Small intestine (tissue), 16 donors: ENCODE results near the gene OR4C6. TPM values are rescaled to one million over a fixed set of nuclear protein-coding genes. Genes with fewer than 3 reads are reported as not detected.

ENCODE experiments used
- DNase-seq, 2 donors: peaks; one replicate each; pipeline versions ENCODE4 v3.0.0 to v3.0.0-alpha.2; 2013
- FAIRE-seq: peaks from 2 replicates; lab custom pipeline; 2012; peaks lifted over from hg19 to GRCh38; lab: Jason Lieb, UNC
- H3K27ac ChIP-seq, 3 donors: one replicate each; pipeline ENCODE4 v1.5.1; 2013; ENCODE audit warnings: low read length in 2 of 3, mild to moderate bottlenecking in 2 of 3, control low read depth in 1 of 3, inconsistent platforms in 1 of 3, low read depth in 1 of 3, moderate library complexity in 1 of 3
- H3K27me3 ChIP-seq, 3 donors: one replicate each; pipeline ENCODE4 v1.6.1; 2013; ENCODE audit warnings: low read length in 3 of 3, inconsistent platforms in 1 of 3; ENCODE audit not compliant: control insufficient read depth in 3 of 3, insufficient read depth in 3 of 3
- H3K36me3 ChIP-seq, 3 donors: one replicate each; pipeline ENCODE4 v1.6.1; 2013; ENCODE audit warnings: low read length in 3 of 3, inconsistent platforms in 1 of 3, low read depth in 1 of 3, mild to moderate bottlenecking in 1 of 3, moderate library complexity in 1 of 3; ENCODE audit not compliant: control insufficient read depth in 3 of 3, insufficient read depth in 2 of 3
- H3K4me1 ChIP-seq, 3 donors: one replicate each; pipeline ENCODE4 v1.6.1; 2013; ENCODE audit warnings: low read length in 2 of 3, inconsistent platforms in 1 of 3, low read depth in 1 of 3, mild to moderate bottlenecking in 1 of 3, moderate library complexity in 1 of 3; ENCODE audit not compliant: control insufficient read depth in 3 of 3, insufficient read depth in 2 of 3
- H3K4me3 ChIP-seq, 3 donors: one replicate each; pipeline ENCODE4 v1.5.1; 2013; ENCODE audit warnings: low read length in 3 of 3, control low read depth in 1 of 3, inconsistent platforms in 1 of 3, low read depth in 1 of 3, mild to moderate bottlenecking in 1 of 3, moderate library complexity in 1 of 3
- H3K9me3 ChIP-seq, 2 donors: one replicate each; pipeline ENCODE4 v1.6.1; 2013; ENCODE audit warnings: low read depth in 1 of 2, low read length in 1 of 2; ENCODE audit not compliant: control insufficient read depth in 2 of 2, insufficient read depth in 1 of 2
- WGBS, 3 donors: extraction: QIAGEN DNeasy Blood & Tissue Kit; methylation state at CpG; one replicate each; pipeline ENCODE4 v1.1.7; 2013; 5-methylcytosine and 5-hydroxymethylcytosine counted together
- long read RNA-seq, 10 donors: transcript quantifications; one replicate each; lab custom pipeline, GENCODE V29; 2026
- polyA plus RNA-seq, 4 donors: library from polyadenylated mRNA; stranded (reverse) in 3 of 4; unstranded in 1 of 4; fragments of 200-250 nt in 3 of 4; fragments of 120-200 nt in 1 of 4; gene quantifications; one replicate each; pipeline versions ENCODE4 v1.2.1 to v1.2.3, GENCODE V29; 2013
- donor health status: healthy with polysubstance abuse.
- donor health status: control.
- donor health status: control.
- donor health status: Bipolar disorder and iron deficiency.
- donor health status: healthy.

OR4C6 gene
- not detected for polyA plus RNA-seq
- long read RNA-seq, donor 1 = 0 reads
- long read RNA-seq, donor 2 = 0 reads
- long read RNA-seq, donor 3 = 0 reads
- long read RNA-seq, donor 4 = 0 reads
- long read RNA-seq, donor 5 = 0 reads
- long read RNA-seq, donor 6 = 0 reads
- long read RNA-seq, donor 7 = 0 reads
- long read RNA-seq, donor 8 = 0 reads
- long read RNA-seq, donor 9 = 0 reads
- long read RNA-seq, donor 10 = 0 reads

DNA sequence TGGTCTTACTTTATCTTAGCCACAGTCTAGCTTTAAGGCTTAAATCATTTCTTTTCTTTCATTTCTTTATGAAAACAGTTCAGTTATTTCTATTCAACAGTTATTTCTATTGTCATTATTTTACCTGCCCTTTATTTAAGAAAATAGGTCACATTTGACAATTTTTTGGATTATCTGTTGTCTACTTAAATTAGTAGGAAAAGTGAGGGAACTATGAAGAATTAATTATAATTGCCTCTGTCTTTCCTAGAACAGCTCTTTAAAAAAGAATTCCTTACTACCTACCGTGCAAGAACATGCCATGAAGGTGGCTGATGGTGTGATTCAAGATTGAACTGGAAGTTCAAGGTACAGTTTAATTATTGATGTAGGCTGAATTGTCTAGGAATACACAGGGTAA lies at the start of gene OR4C6:
Gene OR4C6 (plus strand): TSS at position 301 of the 400 bp plus-strand sequence. CDS start 2,966 bp downstream, outside the sequence.
- no peak within 1 kb of the TSS for H3K4me3 ChIP-seq
- no peaks in the 10 kb centered on the region for H3K36me3 ChIP-seq
- H3K27ac ChIP-seq = no peak within 1 kb of the TSS
- no peak for FAIRE-seq
- H3K27me3 ChIP-seq = no peaks in the 10 kb centered on the region
- H3K9me3 ChIP-seq = peaks cover 0 to 20% of the 10 kb centered on the region in 2 donors
- WGBS, 3 donors = 64 to 83% (median 66%) methylated on average over 1 of the region's 1 CpG
- no peak for DNase-seq
- no peaks in the 10 kb centered on the region for H3K4me1 ChIP-seq

DNA sequence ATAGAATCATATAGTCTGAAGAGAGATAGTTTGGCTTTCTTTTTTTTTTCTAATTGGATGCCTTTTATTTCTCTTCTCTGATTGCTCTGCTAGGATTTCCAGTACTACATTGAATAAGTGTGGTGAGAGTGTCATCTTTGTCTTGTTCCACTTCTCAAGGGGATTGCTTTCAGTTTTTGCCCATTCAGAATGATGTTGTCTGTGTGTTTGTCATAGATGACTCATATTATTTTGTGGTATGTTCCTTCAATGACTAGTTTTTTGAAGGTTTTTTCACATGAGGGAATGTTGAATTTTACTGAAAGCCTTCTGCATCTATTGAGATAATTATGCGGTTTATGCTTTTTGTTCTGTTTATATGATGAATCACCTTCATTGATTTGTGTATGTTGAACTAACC lies 37.5 kb upstream of the OR4C6 start:
- FAIRE-seq = no peak
- WGBS, 3 donors = 67 to 96% (median 87%) methylated on average over 1 of the region's 1 CpG
- H3K36me3 ChIP-seq = no peaks in the 10 kb centered on the region

DNA sequence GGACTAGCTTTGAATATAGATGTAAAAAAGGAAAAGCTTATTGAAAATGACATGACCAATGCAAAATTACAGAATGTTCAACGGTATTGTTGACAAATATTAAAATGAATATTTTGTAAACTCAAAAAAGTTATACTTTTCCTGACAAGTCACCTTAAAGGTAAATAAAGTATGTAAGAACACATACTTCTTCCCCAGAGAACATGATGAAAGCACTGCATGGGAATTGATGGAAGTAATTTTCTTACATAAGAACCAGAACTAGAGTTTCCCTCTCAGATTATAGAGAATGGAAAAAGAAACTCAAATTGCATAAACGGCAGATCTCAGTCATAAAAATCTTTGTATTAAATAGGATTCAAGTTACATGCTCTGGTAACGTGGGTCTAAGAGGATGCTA lies 27.2 kb upstream of the OR4C6 start, which contains the start of gene OR4P4:
Gene OR4P4 (plus strand): TSS at position 301 of the 400 bp plus-strand sequence.
- no peak for FAIRE-seq
- Histone ChIP-seq H3K9me3 (no peaks in the 10 kb centered on the region), H3K4me3 (no peak within 1 kb of the TSS), H3K4me1 (no peaks in the 10 kb centered on the region), H3K27me3 (no peaks in the 10 kb centered on the region), H3K27ac (no peak within 1 kb of the TSS), H3K36me3 (no peaks in the 10 kb centered on the region)
- no peak for DNase-seq
- WGBS, 3 donors = 38 to 47% (median 42%) methylated on average over 3 of the region's 3 CpGs

More for the DNA sequence above, 37.5 kb upstream of the OR4C6 start:
- H3K27ac ChIP-seq = no peak overlapping the region
- no peaks in the 10 kb centered on the region for H3K4me1 ChIP-seq
- DNase-seq = no peak
- peaks cover 0 to 7% of the 10 kb centered on the region in 2 donors for H3K9me3 ChIP-seq
- no peaks in the 10 kb centered on the region for H3K27me3 ChIP-seq
- no peak overlapping the region for H3K4me3 ChIP-seq

DNA sequence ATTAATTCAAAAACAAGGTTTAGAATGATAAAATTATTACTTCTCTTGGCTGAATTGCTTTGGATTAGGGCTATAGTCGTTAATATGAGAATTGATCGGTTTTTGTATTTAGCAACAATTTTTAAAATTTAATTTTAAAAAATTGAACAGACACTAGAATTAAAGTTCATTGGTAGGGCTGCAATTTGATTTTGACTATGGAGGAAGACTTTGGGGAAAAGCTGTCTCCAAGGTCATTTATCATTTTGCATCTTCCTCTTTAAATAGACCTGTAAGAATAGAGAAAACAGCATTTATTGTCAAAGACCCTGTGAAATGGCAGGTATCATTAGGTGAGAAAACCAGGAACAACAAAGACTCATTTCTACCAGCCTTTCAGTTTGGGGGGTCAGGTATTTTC lies 14.0 kb upstream of the OR4C6 start, which contains the start of gene OR4S2:
Gene OR4S2 (plus strand): TSS at position 301 of the 400 bp plus-strand sequence. CDS start 2,577 bp downstream, outside the sequence.
- Histone ChIP-seq H3K4me1 (no peaks in the 10 kb centered on the region), H3K36me3 (no peaks in the 10 kb centered on the region), H3K27ac (no peak within 1 kb of the TSS), H3K4me3 (no peak within 1 kb of the TSS), H3K27me3 (no peaks in the 10 kb centered on the region), H3K9me3 (no peaks in the 10 kb centered on the region)
- no peak for FAIRE-seq
- DNase-seq = no peak
- WGBS, 3 donors = 73 to 77% (median 75%) methylated on average over 2 of the region's 2 CpGs

DNA sequence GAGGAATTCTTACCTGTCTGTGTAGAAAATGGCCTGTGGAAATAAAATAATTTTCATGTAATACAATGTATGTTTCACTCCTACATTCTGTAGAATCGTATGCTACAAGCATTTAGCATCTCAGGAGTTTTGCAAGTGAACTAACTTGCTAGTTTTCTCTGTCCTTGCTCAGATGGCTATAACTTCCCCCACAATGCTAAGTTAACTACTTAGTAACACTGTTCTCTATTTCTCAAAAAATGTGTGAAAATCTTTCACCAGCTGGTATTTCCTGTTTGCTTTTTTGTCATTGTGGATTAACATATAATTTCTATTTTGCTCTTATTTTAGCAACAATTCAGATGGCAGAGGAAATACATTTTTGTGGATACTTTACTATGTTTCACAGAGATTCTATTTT lies 9.4 kb upstream of the OR4C6 start:
- Histone ChIP-seq H3K36me3 (no peaks in the 10 kb centered on the region), H3K9me3 (peaks cover 0 to 3% of the 10 kb centered on the region in 2 donors), H3K4me3 (no peak overlapping the region), H3K27ac (no peak overlapping the region), H3K4me1 (no peaks in the 10 kb centered on the region), H3K27me3 (no peaks in the 10 kb centered on the region)
- 65 to 73% (median 70%) methylated on average over 1 of the region's 1 CpG for WGBS, 3 donors
- no peak for DNase-seq
- FAIRE-seq = no peak

DNA sequence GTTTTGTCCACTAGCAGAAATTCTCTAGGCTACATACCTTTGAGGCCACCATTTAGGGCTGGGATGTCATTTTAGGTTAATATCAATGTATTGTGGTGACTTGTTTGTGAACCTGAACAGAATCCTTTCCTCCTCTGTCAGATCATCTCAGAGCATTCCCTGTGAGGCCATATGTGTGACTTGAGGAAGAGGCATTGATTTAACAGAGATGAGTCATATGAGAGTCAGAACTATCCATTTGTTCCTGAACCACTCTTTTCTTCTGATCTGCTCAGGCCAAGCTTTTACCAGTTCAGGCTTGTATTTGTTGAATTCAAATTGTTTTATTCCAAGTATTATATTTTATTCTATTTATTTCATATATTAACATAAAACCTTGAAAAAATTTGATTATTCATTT lies 6.9 kb upstream of the OR4C6 start:
- no peaks in the 10 kb centered on the region for H3K36me3 ChIP-seq
- H3K27ac ChIP-seq = no peak overlapping the region
- DNase-seq = no peak
- peaks cover 0 to 3% of the 10 kb centered on the region in 2 donors for H3K9me3 ChIP-seq
- FAIRE-seq = no peak
- no peaks in the 10 kb centered on the region for H3K4me1 ChIP-seq
- H3K27me3 ChIP-seq = no peaks in the 10 kb centered on the region
- H3K4me3 ChIP-seq = no peak overlapping the region

DNA sequence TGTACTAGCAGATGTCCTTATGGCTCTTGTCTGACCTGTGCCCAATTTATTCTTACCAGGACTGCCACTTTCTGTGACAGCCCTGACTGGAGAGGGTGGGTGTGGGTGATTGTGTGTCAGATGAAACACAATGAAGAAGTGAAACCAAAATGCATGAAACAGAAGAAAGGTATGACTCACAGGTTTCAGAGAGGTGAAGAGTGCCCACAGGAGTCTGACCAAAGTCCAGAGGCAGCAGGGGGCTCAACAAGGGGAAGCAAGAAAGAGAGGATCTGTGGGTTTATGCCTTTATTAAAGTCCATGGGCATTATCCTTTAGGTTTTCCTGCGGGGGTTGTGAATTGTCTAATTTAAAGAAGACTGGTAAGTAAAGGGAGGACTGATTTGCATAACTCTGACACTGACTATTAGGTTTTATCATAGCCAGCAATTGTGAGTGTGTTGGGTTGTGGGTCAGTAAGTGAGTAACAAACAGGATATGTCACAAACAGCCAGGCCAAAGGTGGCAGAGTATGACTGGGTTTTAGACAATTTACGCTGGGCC lies 3.9 kb upstream of the OR4C6 start:
- FAIRE-seq (no peak), DNase-seq (no peak)
- Histone ChIP-seq H3K4me3 (no peak overlapping the region), H3K36me3 (no peaks in the 10 kb centered on the region), H3K9me3 (peaks cover 0 to 6% of the 10 kb centered on the region in 2 donors), H3K4me1 (no peaks in the 10 kb centered on the region), H3K27ac (no peak overlapping the region), H3K27me3 (no peaks in the 10 kb centered on the region)
- WGBS, 3 donors = 86 to 93% (median 86%) methylated on average over 2 of the region's 2 CpGs

DNA sequence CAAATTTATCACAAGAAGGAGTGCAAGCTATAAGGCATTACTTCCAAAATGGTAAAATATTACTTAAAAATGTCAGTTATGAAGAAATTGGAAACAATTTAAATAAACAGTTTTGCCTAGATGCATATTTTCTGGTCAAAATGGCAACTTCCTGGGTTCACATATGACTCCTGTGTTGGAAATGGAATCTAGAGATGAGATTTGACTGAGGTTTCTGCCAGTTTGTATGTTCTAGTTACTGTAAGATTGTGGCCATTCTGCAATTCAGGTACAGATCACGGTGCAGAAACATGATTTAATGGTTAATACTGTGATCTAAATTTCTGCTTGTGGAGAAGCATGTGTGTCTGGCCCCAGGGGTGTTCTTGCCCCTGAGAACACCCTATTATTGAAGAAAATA lies 3.4 kb upstream of the OR4C6 start:
- FAIRE-seq (no peak), DNase-seq (no peak)
- H3K36me3 ChIP-seq = no peaks in the 10 kb centered on the region
- no peaks in the 10 kb centered on the region for H3K27me3 ChIP-seq
- no peaks in the 10 kb centered on the region for H3K4me1 ChIP-seq
- H3K9me3 ChIP-seq = peaks cover 0 to 5% of the 10 kb centered on the region in 2 donors
- 28 to 36% (median 32%) methylated on average over 1 of the region's 1 CpG for WGBS, 3 donors
- no peak overlapping the region for H3K4me3 ChIP-seq
- no peak overlapping the region for H3K27ac ChIP-seq
